ENCODE measurements around the gene HS1BP3. TPM values are rescaled to one million over a fixed set of nuclear protein-coding genes. Genes with fewer than 3 reads are reported as not detected.

The HS1BP3 gene
- total RNA-seq, 1 donor from 2014 or later: 19.6 TPM

DNA sequence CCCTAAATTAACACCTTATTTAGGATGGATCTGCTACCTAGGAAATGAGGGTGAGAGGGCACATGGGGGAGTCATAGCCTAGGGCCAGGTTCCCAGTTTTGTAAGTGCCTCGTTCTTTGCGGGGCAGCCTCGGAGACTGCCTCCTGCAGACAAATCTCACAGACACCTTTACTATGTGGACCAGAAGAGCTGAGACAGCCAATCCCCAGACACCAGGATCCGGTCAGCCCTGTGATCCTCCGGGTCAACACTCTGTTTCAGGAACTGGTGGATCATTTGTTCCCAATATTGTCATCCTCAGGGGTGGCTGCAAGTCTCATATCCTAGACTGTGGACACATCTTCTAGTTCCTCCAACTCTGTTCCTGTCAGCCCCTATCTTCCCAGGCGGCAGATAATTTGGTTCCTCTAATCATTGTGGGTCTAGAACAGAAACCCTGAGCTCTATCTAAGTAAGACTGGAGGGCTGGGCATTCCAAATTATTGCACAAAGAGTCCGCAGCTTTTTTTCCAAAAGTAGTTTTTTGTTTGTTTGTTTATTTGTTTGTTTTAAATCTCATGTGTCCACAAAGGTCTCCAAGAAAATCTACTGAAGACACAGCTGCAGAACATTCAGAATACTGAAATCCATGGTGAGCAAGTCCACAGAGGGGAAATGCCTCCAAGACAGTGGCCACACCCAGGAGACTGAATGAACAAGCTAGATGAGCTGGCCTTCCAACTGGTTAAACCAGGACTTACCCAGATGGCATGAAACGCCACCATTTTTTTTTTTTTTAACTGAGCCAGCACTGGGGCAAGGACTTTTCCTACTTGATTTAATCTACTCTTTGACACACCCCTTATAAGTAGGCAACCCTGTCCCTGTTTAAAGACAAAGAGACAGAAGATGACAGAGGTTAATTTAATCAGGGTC lies 9.9 kb upstream of the HS1BP3 start:
- Mint-ChIP-seq H3K27me3 (ENCODE audit: low read depth) (peaks cover 92% of the 10 kb centered on the region), H3K4me1 (no peaks in the 10 kb centered on the region), H3K27ac (ENCODE audit: unreplicated experiment) (no peak overlapping the region), H3K36me3 (ENCODE audit: low read depth) (no peaks in the 10 kb centered on the region), H3K4me3 (no peak overlapping the region), H3K9me3 (no peaks in the 10 kb centered on the region)
- no peak for DNase-seq (ENCODE audit: low read depth, low spot score)
- TF ChIP-seq, protein P1, sequence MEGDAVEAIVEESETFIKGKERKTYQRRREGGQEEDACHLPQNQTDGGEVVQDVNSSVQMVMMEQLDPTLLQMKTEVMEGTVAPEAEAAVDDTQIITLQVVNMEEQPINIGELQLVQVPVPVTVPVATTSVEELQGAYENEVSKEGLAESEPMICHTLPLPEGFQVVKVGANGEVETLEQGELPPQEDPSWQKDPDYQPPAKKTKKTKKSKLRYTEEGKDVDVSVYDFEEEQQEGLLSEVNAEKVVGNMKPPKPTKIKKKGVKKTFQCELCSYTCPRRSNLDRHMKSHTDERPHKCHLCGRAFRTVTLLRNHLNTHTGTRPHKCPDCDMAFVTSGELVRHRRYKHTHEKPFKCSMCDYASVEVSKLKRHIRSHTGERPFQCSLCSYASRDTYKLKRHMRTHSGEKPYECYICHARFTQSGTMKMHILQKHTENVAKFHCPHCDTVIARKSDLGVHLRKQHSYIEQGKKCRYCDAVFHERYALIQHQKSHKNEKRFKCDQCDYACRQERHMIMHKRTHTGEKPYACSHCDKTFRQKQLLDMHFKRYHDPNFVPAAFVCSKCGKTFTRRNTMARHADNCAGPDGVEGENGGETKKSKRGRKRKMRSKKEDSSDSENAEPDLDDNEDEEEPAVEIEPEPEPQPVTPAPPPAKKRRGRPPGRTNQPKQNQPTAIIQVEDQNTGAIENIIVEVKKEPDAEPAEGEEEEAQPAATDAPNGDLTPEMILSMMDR (conservative IDR thresholded peaks at IDR 0.05): no peak

DNA sequence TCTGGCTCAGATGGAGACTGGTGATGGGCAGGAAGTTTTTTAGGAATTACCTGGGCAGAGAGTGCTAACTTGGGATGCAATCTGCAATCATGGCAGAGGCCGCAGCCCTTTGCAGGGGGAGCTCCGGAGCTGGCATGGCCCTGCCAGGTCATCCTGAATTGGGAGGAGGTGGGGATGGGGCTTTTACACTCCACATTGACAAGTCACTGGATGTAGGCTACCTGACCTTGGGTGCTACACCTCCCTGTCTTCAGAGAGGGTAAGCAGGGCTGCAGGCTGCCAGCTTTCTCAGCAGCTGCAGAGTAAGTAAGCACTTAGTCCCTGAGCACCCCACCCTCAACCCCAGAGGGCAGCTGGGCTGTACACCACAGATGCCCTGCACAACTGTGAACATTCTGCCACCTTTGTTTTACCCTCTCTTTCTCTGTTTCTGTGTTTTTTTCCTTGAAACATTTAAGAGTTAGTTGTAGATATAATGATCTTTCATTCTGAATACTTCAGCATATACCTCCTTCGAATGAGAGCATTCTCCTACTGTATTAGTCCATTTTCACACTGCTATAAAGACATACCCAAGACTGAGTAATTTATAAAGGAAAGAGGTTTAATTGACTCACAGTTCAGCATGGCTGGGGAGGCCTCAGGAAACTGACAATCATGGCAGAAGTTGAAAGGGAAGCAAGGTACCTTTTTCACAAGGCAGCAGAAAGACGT lies 6.8 kb upstream of the HS1BP3 start:
- no peak overlapping the region for H3K4me3 Mint-ChIP-seq

GRCh38 chr2:20656561-20656960 lies 5.7 kb upstream of the HS1BP3 start:
- Mint-ChIP-seq H3K4me3 (no peak overlapping the region), H3K4me1 (peaks cover 6% of the 10 kb centered on the region), H3K9me3 (no peaks in the 10 kb centered on the region), H3K36me3 (ENCODE audit: low read depth) (no peaks in the 10 kb centered on the region), H3K27ac (ENCODE audit: unreplicated experiment) (no peak overlapping the region), H3K27me3 (ENCODE audit: low read depth) (peaks cover 62% of the 10 kb centered on the region)
- TF ChIP-seq, protein P1 (conservative IDR thresholded peaks at IDR 0.05): no peak
- DNase-seq (ENCODE audit: low read depth, low spot score): no peak

More for the DNA sequence above, 6.8 kb upstream of the HS1BP3 start:
- no peak for DNase-seq (ENCODE audit: low read depth, low spot score)
- H3K9me3 Mint-ChIP-seq: no peaks in the 10 kb centered on the region
- H3K36me3 Mint-ChIP-seq (ENCODE audit: low read depth): no peaks in the 10 kb centered on the region
- no peak overlapping the region for H3K27ac Mint-ChIP-seq (ENCODE audit: unreplicated experiment)
- H3K27me3 Mint-ChIP-seq (ENCODE audit: low read depth): peaks cover 73% of the 10 kb centered on the region
- TF ChIP-seq, protein P1 (conservative IDR thresholded peaks at IDR 0.05): no peak
- no peaks in the 10 kb centered on the region for H3K4me1 Mint-ChIP-seq

- Mint-ChIP-seq H3K36me3 (ENCODE audit: low read depth) (no peaks in the 10 kb centered on the region), H3K9me3 (no peaks in the 10 kb centered on the region), H3K27me3 (ENCODE audit: low read depth) (peaks cover 41% of the 10 kb centered on the region), H3K27ac (ENCODE audit: unreplicated experiment) (no peak overlapping the region), H3K4me1 (peaks cover 18% of the 10 kb centered on the region), H3K4me3 (no peak overlapping the region)
- TF ChIP-seq, protein P1 (conservative IDR thresholded peaks at IDR 0.05): no peak
- no peak for DNase-seq (ENCODE audit: low read depth, low spot score)
Observed at GRCh38 chr2:20654535-20654813, 3.6 kb upstream of the HS1BP3 start.

DNA sequence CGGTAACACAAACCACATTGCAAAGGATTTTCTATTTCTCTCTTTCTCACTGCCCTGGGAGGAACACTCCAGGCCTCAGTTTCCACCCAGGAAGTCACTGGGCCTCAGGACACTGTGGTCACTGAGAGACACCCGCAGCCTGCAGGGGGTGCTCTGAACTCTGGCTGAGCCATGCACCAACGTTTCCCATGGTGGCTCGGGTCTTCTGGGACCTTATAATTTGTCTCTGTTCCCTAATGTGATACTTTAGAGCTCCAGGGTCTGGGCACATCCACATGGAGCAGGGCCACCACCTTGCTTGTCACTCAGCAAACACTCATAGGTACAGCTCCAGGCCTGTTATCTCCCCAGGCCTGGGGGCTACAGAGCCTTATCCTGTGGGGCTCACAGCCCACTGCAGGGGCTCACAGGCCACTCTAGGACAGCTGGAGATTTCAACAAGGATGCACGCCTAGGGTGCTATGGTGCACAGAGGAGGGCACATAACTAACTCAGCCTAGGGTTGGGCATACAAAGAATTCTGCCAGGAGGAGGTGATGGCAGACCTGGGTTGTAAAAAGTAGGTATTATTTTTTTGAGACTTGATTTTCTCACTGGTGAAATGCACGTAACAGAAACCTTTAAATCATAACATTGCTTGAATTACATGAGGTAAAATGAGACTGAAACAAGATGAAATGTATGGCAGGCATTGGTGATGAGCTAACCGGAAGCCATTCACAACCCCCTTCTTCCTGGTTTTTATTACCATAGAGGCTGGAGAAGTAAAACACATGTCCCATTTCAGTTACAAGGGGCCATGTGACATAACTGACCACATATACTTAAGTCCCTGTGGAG lies 3.0 kb upstream of the HS1BP3 start:
- H3K4me1 Mint-ChIP-seq: peaks cover 23% of the 10 kb centered on the region
- no peak overlapping the region for H3K27ac Mint-ChIP-seq (ENCODE audit: unreplicated experiment)
- no peaks in the 10 kb centered on the region for H3K36me3 Mint-ChIP-seq (ENCODE audit: low read depth)
- H3K9me3 Mint-ChIP-seq: no peaks in the 10 kb centered on the region
- peak overlapping the region; percentile 42 for H3K4me3 Mint-ChIP-seq
- DNase-seq (ENCODE audit: low read depth, low spot score): no peak
- H3K27me3 Mint-ChIP-seq (ENCODE audit: low read depth): peaks cover 35% of the 10 kb centered on the region
- TF ChIP-seq, protein P1 (conservative IDR thresholded peaks at IDR 0.05): no peak

All from neural crest cell (in vitro differentiated cells).